HG02798 (cell line): ENCODE results near the gene OVCH1.
"Not testable (repeated sequence)": the region's sequence is repeated elsewhere in the genome, so short reads cannot be mapped to it uniquely, and the experiment has no call there.

Experiments used
- ATAC-seq: cut with Tn5 transposase; IDR thresholded peaks from one replicate; pipeline ENCODE4 v1.9.1; 2021; ENCODE audit warnings: mild to moderate bottlenecking; ENCODE audit not compliant: unreplicated experiment, poor library complexity

The OVCH1 gene

DNA sequence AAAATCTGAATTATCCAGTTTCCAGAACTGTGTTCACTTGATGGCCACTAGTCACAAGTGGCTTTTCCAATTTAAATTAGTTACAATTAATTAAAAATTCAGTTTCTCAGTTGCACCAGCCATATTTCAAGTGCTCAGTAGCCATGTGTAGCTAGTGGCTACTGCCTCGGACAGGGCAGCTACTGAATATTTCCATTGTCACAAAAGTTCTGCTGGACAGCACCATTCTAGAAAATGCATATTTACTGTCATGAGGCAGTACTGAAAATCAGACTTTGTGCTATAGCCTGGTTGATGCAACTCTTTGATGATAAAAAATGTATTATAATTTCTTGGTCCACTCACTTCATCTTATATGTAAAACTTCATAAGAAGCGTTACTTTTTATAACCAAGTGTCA, 11.5 kb upstream of the OVCH1 start:
- no peak for ATAC-seq

DNA sequence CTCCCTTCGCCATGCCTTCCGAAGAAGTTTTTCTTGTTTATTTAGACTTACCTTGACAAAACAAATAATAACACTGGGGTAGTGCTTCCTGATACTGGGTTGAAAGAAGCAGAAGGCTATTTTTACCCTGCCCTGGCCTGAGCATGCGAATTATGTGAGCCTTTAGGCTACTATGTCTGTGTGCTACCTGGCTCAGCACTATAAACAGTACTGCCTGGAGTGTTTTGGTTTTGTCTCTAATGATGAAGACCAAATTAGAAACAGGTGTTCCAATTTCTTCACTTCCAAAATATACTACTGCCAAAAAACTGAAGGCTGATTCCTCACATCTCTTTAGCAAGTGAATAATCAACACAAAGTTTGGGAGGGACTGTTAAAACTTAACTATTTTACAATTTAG, 7.6 kb upstream of the OVCH1 start:
- ATAC-seq: peak; percentile 97

DNA sequence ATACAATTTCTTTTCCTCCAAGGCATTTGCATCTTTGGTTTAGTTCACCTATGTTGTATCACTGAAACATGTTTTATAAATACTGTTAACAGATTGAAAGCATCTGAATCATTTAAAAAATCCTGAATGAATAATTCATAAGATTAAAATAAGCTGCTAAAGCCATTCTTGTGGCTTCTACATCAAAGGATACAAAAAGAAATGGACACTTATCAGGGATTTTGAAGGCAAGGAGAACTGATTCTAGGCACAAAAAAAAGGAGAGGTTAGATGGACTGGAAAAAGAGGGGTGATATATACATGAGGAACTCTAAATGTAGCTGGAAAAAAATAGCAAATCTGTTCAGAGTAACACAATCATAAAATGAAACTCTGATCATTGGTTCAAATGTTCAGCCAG, 5.8 kb upstream of the OVCH1 start:
- ATAC-seq: no peak

DNA sequence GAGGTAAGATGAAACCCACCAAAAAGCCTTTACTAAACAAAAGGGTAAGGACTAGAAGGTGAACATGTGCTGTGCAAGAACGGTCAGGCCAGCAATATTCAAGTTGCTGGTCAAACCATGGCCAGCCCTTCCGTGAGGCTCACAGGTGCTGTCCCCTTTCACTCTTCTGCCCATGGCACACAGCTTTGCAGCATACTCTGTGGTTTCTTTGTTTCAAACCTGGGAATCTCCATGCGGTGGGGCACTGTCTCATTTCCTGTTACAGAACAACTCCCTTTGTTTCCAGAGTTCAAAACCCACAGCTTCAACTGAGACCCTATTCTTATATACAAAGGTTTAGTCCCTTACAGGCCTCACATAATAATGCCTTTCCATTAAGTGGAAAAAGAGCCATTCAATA, 1.7 kb upstream of the OVCH1 start:
- ATAC-seq: no peak

DNA sequence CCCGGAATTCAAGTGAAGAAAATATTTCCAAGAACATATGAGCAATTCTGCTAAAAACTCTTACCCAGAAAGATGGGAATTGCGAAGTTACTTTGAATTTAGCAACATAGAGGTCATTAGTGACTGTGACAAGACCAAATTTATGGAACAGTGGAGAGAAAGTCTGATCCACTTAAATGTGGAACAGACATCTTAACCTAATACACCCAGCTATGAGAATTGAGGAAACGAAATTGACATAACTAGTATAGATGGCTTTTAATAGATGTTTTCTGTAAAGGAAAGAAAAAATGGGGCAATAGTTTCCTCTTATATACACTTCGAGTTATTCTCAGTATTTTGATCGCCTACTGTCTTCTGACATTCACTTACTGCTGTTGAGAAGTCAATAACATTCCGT, 4.6 kb downstream of the OVCH1 start:
- ATAC-seq: no peak

DNA sequence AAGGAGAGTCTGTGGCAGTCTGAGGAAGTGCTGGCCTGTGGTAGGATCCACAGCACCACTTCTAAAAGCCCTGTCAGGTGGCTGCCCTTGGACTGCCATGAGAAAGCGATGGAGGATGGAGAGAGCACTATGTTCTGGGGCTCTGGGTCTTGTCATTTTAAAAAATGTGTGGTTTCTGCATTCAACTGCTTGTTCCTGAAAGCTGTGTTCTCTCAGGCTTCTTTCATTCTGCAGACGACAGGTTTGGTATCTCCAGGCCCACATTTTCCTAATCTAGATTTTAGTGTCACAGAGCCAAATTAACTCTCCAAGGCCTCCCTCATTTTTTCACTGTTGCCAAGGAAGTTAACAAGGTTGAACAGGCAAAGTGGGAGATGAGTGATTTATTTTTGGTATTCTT, 10.5 kb downstream of the OVCH1 start:
- ATAC-seq: no peak

DNA sequence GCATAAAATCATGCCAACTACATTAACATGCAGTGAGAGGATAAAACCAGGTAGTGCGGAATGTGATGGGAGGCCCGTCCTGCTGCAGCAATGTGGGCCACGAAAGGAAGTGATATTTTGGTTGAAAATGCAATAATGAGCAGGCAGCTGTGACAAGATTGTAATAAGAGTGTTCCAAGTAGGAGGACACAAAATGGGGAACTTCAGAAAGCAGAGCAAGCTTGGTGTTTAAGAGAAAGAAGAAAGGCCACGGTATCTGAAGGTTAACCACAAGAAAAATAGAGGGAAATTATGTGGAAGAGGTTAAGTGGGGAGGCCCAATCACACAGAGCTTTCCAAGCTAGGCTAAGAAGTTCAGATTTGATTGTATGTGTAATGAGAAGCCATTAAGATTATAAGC, 34.3 kb downstream of the OVCH1 start:
- ATAC-seq: no peak

DNA sequence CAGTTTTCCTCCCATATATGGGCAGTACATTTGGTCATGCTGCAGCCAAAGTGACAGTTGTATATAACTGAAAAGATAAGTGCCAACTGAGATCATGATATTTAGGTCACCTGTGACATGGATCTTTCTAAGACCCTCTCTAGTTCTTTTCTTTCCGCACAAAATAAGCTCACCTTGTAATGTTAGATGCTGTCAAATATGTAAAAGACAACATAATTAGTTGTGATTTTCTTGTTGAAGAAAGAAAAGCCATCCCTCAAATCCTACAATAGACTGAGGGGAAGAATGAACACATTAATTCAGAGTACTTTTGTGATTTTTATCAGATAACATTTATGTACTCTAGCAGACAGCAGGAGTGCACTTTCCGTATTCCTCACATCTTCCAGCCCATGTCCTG, 37.4 kb downstream of the OVCH1 start:
- ATAC-seq: no peak

DNA sequence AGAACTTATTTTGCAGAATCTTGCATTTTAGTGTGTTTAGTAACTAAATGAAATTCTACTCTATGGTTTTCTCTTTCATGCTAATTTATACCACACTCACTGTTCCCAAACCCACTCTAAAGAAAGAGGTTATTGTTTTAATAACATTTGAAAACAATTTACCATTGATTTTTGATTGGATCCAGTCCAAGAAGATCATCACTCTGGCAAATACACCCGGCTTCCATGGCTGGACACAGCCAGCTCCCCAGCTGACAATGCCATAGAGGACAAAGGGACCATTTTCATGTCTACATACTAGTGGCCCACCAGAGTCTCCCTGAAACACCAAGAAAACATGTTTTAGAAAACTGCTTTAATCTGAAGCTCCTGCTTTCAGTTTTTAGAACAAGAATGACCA, 42.4 kb downstream of the OVCH1 start:
- ATAC-seq: no peak

DNA sequence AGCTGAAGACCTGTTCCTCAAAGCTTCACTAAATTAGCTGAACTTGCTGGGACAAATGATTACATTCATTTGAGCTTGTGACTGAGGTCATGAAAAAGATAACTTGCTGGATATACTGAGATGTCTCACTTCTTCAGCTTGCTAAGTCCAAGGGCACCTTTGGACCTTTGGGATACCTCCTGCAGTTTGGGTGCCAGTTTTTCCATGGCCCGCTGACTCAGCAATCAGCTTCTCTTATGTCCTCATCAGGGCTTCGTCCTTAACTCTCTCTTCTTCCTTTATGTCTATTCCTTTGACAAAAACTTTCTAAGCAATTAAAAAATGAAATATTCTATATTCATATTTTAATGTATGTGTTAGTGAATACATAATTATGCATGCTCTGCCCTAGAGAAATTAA, 45.6 kb downstream of the OVCH1 start:
- no peak for ATAC-seq

DNA sequence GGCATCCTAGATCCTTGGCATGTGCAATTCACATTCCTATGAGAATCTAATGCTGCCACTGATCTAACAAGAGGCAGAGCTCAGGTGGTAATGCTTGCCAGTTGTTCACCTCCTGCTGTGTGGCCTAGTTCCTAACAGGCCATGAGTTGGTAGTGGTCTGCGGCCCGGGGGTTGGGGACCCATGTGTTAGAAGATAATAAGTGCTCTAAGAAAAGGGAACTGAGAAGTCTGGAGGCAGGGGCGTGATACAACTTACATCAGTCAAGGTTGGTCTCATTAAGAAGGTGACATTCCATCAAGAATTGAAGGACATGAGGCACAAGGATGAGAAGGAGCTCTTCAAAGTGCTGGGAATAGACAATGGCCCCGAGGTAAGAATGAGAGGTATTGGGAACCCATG, 49.3 kb downstream of the OVCH1 start:
- no peak for ATAC-seq

DNA sequence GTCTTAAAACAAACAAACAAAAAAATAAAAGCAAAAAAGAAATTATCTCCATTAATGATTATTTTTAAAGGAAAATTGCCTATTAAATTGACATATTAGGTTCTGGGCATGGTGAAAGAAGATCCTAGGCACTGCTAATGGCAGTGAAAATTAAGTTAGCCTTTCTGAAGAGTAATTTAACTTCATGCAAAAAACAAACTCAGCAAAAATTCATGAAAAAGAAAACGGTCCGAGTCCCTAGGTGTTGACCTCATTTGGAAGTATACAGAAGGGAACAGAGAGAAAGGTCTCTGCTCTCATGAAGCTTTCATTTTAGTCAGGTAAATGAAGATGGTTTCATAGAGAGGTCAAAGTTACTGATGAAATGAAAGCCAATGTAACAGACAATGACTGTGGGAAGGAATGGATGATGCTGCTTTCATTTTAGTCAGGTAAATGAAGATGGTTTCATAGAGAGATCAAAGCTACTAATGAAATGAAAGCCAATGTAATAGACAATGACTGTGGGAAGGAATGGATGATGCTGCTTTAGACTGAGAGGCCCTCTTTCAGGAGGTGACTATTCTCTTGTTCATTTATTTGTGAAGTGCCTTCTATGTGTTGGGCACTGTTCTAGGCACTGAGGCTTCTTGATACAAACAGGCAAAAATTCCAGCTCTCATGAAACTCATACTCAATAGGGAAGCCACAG, 50.1 kb downstream of the OVCH1 start:
- ATAC-seq: no peak

DNA sequence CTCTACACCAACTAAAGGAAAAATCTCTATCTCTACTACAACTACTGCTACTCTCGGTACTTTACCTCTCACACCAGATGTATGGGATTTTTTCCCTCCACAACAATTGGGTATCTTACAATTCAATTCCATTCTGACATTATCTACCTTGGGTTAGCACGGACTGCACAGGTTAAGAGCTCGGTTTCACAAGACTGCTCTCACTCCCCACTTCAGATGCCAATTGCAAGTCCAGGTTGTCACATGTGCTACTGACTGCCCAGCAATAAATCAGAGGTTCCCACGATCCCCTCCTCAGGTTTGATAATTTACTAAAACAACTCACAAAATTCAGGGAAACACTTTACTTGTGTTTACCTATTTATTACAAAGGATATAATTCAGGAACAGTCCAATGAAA, 58.0 kb downstream of the OVCH1 start:
- no peak for ATAC-seq

DNA sequence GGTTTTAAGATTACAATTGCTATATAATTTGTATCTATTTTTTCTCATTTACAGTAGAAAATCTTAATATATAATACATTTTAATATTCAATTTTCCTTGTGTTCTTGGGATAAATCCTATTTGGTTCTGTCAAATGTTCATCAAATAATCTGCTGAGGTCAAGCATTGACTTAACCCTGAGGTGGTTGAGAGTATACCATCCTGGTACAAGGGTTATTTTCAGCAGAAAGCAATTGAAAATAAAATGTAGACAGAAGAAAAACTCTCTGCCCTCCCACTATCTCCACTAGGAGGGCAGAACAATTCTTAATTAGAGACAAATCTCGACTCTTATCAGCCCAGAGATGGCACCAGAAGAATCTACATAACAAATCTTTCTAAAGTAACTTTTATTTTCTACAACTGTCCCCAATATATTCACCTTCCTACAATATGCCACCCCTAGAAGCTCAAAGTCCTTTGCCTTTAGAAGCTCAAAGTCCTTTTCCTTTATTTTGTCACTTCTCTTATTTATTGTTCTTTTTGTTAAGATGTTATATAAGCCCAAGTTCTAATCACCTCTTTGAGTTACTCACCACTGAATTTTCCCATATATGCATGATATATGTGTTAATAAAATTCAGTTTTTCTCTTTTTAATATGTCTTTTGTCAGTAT, 58.6 kb downstream of the OVCH1 start:
- no peak for ATAC-seq

DNA sequence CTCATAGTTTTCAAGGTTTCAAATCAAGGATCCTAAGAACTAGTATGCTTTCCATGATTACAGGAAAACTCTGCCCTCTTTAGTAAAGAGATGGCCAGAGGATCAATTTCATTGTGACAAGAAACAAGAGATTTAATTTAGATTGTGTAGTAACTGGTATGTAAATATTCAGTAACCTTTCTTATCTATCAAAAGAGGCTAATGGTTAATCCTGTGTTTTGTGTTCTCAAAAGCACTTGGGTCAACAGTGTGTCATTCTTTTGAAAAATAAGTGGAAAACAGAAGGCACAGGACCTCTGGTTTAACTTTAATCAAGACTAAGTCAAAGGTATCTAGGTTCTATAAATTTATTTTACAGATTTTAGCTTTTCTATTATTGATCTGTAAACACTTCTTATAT, 59.9 kb downstream of the OVCH1 start:
- ATAC-seq: no peak

DNA sequence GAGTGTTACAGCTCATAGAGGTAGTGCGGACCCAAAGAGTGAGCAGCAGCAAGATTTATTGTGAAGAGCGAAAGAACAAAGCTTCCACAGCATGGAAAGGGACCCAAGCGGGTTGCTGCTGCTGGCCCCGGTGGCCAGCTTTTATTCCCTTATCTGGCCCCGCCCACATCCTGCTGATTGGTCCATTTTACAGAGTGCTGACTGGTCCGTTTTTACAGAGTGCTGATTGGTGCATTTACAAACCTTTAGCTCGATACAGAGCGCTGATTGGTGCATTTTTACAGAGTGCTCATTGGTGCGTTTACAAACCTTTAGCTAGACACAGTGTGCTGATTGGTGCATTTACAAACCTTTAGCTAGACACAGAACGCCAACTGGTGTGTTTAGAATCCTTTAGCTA, 60.7 kb downstream of the OVCH1 start:
- not testable (repeated sequence) for ATAC-seq

DNA sequence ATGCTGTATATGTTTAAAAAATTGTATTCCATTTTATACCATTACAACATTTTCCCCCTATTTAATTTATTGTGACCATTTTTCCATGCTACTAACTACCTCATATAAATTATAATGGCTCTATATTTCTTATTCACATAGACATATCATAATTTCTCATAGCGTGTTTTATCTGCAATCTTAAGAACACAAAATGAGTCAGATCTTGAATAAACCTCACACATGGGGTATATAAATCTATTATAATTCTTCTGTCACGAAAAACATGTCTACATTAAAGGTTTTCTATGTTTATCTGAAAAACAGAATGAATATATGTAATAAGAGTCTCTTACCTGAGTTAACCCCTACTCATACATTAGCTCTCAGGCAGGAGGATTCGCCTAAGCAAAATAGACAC, 66.0 kb downstream of the OVCH1 start:
- no peak for ATAC-seq

DNA sequence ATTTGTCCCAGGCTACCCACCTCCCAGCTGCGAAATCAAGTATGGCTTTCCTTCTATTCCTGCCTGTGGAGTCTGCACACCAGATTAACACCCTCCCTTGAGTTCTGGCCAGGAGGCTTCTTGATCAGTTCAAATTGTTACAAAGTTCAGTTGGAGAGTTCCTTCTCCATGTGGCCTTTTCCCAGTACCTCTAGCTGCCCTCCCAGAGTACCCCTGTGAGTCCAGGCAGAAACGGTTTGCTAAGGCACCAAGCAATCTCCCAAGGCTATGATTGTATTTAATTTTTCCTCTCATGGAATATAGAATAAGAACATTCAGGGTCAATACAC, 66.8 kb downstream of the OVCH1 start:
- ATAC-seq: no peak

DNA sequence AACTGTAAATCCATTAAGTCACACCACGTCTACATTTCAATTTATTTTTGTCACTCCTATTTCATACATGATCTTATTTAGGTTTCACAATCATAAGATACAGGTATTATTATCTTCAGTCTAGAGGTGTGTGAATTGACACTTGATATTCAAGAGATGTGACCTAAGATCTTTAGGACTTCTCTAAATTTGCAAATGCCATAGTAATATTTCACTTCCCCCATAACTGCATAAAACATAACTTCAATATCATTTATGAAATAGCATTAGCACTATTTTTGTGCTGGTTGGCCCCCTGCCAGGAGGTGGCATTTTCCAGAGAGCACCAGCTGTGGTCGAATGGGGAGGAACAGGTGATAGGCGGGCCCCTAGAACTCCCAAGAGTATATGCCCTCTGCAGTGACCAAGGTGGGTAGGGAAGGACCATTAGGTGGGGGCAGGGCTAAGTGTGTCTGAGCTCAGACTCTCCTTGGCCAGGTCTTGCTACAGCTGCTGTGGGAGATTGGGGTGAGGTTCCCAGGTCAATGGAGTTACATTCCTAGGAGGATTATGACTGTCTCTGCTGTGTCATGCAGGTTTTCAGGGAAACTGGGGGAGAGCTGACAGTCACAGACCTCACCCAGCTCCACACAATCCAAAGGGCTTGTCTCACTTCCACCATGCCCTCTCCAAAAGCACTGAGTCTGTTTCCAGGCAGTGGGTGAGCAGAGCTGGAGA, 67.3 kb downstream of the OVCH1 start:
- ATAC-seq: no peak

DNA sequence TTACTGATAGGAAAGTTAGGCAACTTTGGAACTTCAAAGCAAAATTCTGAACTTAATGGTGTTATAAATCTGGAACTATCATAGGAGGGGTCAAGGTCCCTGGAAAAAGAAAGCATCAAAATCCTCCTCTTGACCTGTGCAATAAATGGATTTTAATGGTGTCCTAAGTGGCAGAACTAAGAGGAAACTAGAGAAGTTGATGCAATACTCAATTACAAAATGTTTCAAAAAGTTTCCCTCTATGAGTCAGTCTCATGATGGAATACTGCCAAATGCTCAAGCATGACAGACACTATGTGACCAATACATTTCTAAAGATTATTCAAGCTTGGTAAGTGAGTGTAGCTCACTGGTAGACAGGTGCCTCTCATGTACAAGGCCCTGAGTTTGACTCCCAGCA, 68.9 kb downstream of the OVCH1 start:
- peak; percentile 36 for ATAC-seq

DNA sequence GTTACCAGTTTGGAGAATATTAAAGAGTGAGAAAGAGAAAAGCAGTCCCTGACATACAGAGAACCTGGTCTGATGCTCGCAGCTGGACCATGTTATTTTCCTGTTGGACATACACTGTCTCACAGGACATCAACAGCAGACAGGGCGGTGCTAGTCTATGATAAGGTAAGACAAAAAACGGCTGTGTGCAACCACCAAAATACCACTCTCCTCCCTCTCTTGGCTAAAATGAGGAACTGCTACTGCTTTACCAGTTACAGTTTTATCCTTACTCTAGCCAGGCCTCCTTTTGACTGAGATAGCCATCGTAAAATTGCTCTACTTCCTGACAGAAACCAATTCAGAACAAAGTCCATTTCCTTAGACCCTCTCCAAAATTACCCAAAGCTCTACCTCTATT, 69.5 kb downstream of the OVCH1 start:
- ATAC-seq: peak; percentile 99

DNA sequence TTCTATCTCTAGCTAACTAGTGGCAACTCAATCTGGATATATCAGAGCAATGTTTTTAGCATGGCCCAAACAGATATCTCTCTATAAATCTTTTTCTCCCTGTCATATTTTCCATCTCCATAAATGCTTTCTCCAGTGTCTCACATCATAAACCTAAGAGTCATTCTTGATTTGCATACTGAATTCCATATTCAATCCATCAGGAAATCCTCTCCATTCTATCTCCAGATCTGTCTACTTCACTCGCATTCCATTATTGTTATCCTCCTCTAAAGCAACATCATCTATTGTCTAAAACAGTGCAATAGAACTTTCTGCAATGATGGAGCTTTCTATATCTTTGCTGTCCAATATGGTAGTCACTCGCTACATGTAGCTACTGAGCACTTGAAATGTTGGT, 71.0 kb downstream of the OVCH1 start:
- ATAC-seq: no peak
